Hindlimb muscle (tissue), 1 donor: Measurements from ENCODE around the gene HSDL2. TPM values are rescaled to one million over a fixed set of nuclear protein-coding genes. Genes with fewer than 3 reads are reported as not detected.
"Not testable (repeated sequence)": the region's sequence is repeated elsewhere in the genome, so short reads cannot be mapped to it uniquely, and the experiment has no call there.

ENCODE experiments used
- DNase-seq: peaks from one replicate; pipeline ENCODE4 v3.0.0-alpha.2; 2013
- polyA plus RNA-seq: library from polyadenylated mRNA; unstranded; fragments of 120-200 nt; gene quantifications from one replicate; pipeline ENCODE4 v1.2.1, GENCODE V29; 2013; ENCODE audit not compliant: insufficient read length

Gene HSDL2
- 75.1 TPM for polyA plus RNA-seq

- DNase-seq = no peak
These were observed at the start of gene HSDL2 for GRCh38 chr9:112380102-112380824. Gene HSDL2 (plus strand): TSS chr9:112380108. CDS start chr9:112380164, 56 bp downstream.

- DNase-seq = peak; percentile 7
These were observed 48.3 kb upstream of the HSDL2 start for GRCh38 chr9:112331674-112331952.

GRCh38 chr9:112332214-112332613 lies 47.7 kb upstream of the HSDL2 start:
- DNase-seq = peak; percentile 3

- DNase-seq = no peak
These were observed 47.3 kb upstream of the HSDL2 start for GRCh38 chr9:112332674-112332976.

- DNase-seq = peak; percentile 72
These were observed 46.8 kb upstream of the HSDL2 start, which contains the start of gene PTBP3 for GRCh38 chr9:112332977-112333638. Gene PTBP3 (minus strand): TSS chr9:112333619. CDS start chr9:112297865, 35,754 bp downstream.

GRCh38 chr9:112333639-112334431 lies 46.1 kb upstream of the HSDL2 start:
- DNase-seq = peak; percentile 98

- peak; percentile 9 for DNase-seq
These were observed 45.5 kb upstream of the HSDL2 start for GRCh38 chr9:112334432-112334841.

- DNase-seq = no peak
These were observed 42.4 kb upstream of the HSDL2 start for GRCh38 chr9:112337547-112337946.

- no peak for DNase-seq
These were observed 41.3 kb upstream of the HSDL2 start for GRCh38 chr9:112338561-112338960.

- no peak for DNase-seq
These were observed 40.0 kb upstream of the HSDL2 start for GRCh38 chr9:112339886-112340285.

GRCh38 chr9:112341730-112342129 lies 38.2 kb upstream of the HSDL2 start:
- DNase-seq = no peak

- peak; percentile 79 for DNase-seq
These were observed 31.5 kb upstream of the HSDL2 start for GRCh38 chr9:112348257-112349007.

- no peak for DNase-seq
These were observed 30.9 kb upstream of the HSDL2 start for GRCh38 chr9:112349008-112349333.

GRCh38 chr9:112351184-112351583 lies 28.7 kb upstream of the HSDL2 start:
- no peak for DNase-seq

GRCh38 chr9:112352209-112352608 lies 27.7 kb upstream of the HSDL2 start:
- DNase-seq = no peak

- no peak for DNase-seq
These were observed 25.7 kb upstream of the HSDL2 start for GRCh38 chr9:112354081-112354743.

GRCh38 chr9:112355427-112355897 lies 24.4 kb upstream of the HSDL2 start:
- DNase-seq = no peak

- no peak for DNase-seq
These were observed 19.7 kb upstream of the HSDL2 start for GRCh38 chr9:112360047-112360804.

- peak; percentile 26 for DNase-seq
These were observed 18.3 kb upstream of the HSDL2 start for GRCh38 chr9:112361601-112362000.

GRCh38 chr9:112364761-112365160 lies 15.1 kb upstream of the HSDL2 start:
- no peak for DNase-seq

GRCh38 chr9:112365257-112365656 lies 14.7 kb upstream of the HSDL2 start:
- DNase-seq = not testable (repeated sequence)
